Natural killer cell (primary cell): ENCODE results near the gene PODNL1. TPM values are rescaled to one million over a fixed set of nuclear protein-coding genes. Genes with fewer than 3 reads are reported as not detected.
A peak's percentile ranks its signal among the peaks of the same experiment; 100 is the strongest.

Experiments used
- ATAC-seq, 3 donors: fragments of 150-1000 bp in 2 of 3; fragments of 200-7000 bp in 1 of 3; cut with Tn5 transposase; 1 replicate in 1 of 3; 2 replicates in 2 of 3; pipeline ENCODE4 v1.10.0; 2021; ENCODE audit warnings: mild to moderate bottlenecking in 2 of 3, moderate library complexity in 2 of 3
- DNase-seq, 2 donors: peaks; one replicate each; pipeline versions ENCODE4 v3.0.0 to v3.0.0-alpha.2; 2013 to 2021; ENCODE audit warnings: mixed read lengths in 1 of 2
- H3K27ac ChIP-seq: one replicate; pipeline ENCODE4 v1.5.1; 2013; ENCODE audit warnings: mild to moderate bottlenecking, low read length
- H3K27me3 ChIP-seq: one replicate; pipeline ENCODE4 v1.6.1; 2013; ENCODE audit warnings: low read length; ENCODE audit not compliant: control insufficient read depth, insufficient read depth
- H3K36me3 ChIP-seq: one replicate; pipeline ENCODE4 v1.6.1; 2013; ENCODE audit warnings: low read length; ENCODE audit not compliant: control insufficient read depth, insufficient read depth
- H3K4me1 ChIP-seq: one replicate; pipeline ENCODE4 v1.6.1; 2013; ENCODE audit warnings: low read length; ENCODE audit not compliant: control insufficient read depth, insufficient read depth
- H3K4me3 ChIP-seq: one replicate; pipeline ENCODE4 v1.5.1; 2013; ENCODE audit warnings: low read length
- H3K9me3 ChIP-seq: one replicate; pipeline ENCODE4 v1.6.1; 2013; ENCODE audit warnings: low read length; ENCODE audit not compliant: control insufficient read depth, insufficient read depth
- H3K27ac Mint-ChIP-seq, 2 donors: one replicate each; pipeline ENCODE4 v1.8.0; 2022; ENCODE audit warnings: mild to moderate bottlenecking in 2 of 2, mixed read lengths in 2 of 2, moderate library complexity in 1 of 2
- H3K27me3 Mint-ChIP-seq, 2 donors: one replicate each; pipeline ENCODE4 v1.8.0; 2022; ENCODE audit warnings: low read depth in 2 of 2, mixed read lengths in 2 of 2
- H3K36me3 Mint-ChIP-seq: one replicate; pipeline ENCODE4 v1.8.0; 2022; ENCODE audit warnings: mixed read lengths
- H3K4me1 Mint-ChIP-seq, 2 donors: one replicate each; pipeline ENCODE4 v1.8.0; 2022; ENCODE audit warnings: mixed read lengths in 2 of 2
- H3K4me3 Mint-ChIP-seq: one replicate; pipeline ENCODE4 v1.8.0; 2022; ENCODE audit warnings: mild to moderate bottlenecking, moderate library complexity, mixed read lengths
- H3K9me3 Mint-ChIP-seq, 2 donors: one replicate each; pipeline ENCODE4 v1.8.0; 2022; ENCODE audit warnings: mixed read lengths in 2 of 2
- CTCF ChIP-seq: fragments of 200-600 bp; IDR thresholded peaks from one replicate; pipeline ENCODE4 v1.8.0; 2022; ENCODE audit warnings: antibody characterized with exemption
- WGBS: methylation state at CpG from one replicate; pipeline ENCODE4 v1.1.7; 2013; ENCODE audit warnings: missing lambda C conversion rate; ENCODE audit not compliant: insufficient coverage; 5-methylcytosine and 5-hydroxymethylcytosine counted together
- intact Hi-C: fragments of 100-400 bp; cut with micrococcal nuclease; formaldehyde crosslinking; loops from one replicate; pipeline ENCODE4 v1.14.2; 2022
- total RNA-seq, 4 donors: library from RNA; stranded (reverse); fragments of 120-200 nt in 1 of 4; gene quantifications; one replicate each; pipeline versions ENCODE4 v1.2.3 to v1.2.4, GENCODE V29; 2013 to 2022

The PODNL1 gene
- total RNA-seq, 3 donors from 2014 or later (not counting 1 experiment from before 2014, with no cell fraction given) = 0.61 TPM; not detected in 2

DNA sequence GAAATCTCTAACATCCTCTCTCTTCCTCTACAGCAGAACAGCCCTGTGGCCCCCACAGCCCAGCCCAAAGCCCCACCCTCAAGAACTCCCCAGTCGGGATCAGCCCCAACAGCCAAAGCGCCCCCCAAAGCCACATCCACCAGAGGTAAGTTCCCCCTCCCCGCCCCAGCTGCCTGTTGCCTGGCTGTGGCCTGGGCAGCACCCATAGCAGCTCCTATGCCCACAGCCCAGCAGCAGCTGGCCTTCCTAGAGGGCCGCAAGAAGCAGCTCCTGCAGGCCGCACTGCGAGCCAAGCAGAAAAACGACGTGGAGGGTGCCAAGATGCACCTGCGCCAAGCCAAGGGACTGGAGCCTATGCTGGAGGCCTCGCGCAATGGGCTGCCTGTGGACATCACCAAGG lies 17.7 kb downstream of the PODNL1 start:
- no peak overlapping the region for H3K4me3 Mint-ChIP-seq
- no peak for ATAC-seq
- H3K9me3 Mint-ChIP-seq = no peaks in the 10 kb centered on the region
- H3K36me3 ChIP-seq = peaks cover 50% of the 10 kb centered on the region
- no peaks in the 10 kb centered on the region for H3K27me3 Mint-ChIP-seq
- no peaks in the 10 kb centered on the region for H3K9me3 ChIP-seq
- no peak overlapping the region for H3K27ac ChIP-seq
- no peaks in the 10 kb centered on the region for H3K36me3 Mint-ChIP-seq
- no peaks in the 10 kb centered on the region for H3K27me3 ChIP-seq
- H3K4me1 Mint-ChIP-seq = no peaks in the 10 kb centered on the region
- 99% methylated on average over 11 of the region's 11 CpGs for WGBS
- intact Hi-C loops = no loop called here
- TF ChIP-seq CTCF = no peak
- DNase-seq = no peak
- H3K4me3 ChIP-seq = no peak overlapping the region
- H3K27ac Mint-ChIP-seq = peak overlapping the region in 1 of 2 donors; percentile 63
- H3K4me1 ChIP-seq = no peaks in the 10 kb centered on the region

DNA sequence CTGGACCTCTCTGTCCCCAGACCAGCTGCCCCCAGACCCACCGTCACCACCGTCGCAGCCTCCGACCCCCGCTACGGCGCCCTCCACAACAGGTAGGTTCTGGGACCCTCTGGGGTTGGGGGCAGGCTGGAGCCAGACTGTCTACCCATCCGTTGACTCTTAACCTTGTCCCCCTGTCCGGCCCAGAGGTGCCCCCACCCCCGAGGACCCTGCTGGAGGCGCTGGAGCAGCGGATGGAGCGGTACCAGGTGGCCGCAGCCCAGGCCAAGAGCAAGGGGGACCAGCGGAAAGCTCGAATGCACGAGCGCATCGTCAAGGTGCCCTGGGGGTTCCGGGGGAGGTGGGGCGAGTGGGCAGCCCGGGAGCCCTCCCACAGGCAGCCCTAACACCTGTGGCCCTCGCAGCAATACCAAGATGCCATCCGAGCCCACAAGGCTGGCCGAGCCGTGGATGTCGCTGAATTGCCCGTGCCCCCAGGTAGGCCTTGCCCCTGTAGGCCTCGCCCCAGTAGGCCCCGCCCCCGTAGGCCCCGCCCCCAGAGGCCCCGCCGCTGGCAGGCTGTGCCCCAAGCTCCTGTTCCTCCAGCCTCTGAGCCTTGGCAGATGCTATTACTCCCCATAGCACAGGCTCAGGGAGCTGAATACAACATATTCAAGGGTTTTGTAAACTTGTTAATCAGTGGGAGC lies 19.3 kb downstream of the PODNL1 start:
- no peaks in the 10 kb centered on the region for H3K9me3 Mint-ChIP-seq
- Histone ChIP-seq H3K27ac (no peak overlapping the region), H3K4me3 (no peak overlapping the region), H3K27me3 (no peaks in the 10 kb centered on the region), H3K9me3 (no peaks in the 10 kb centered on the region), H3K4me1 (no peaks in the 10 kb centered on the region), H3K36me3 (peaks cover 51% of the 10 kb centered on the region)
- intact Hi-C loops = no loop called here
- DNase-seq (no peak), ATAC-seq (no peak)
- H3K4me3 Mint-ChIP-seq = no peak overlapping the region
- WGBS = 97% methylated on average over 31 of the region's 34 CpGs
- no peaks in the 10 kb centered on the region for H3K27me3 Mint-ChIP-seq
- no peak for TF ChIP-seq CTCF
- no peaks in the 10 kb centered on the region for H3K36me3 Mint-ChIP-seq
- no peak overlapping the region for H3K27ac Mint-ChIP-seq
- no peaks in the 10 kb centered on the region for H3K4me1 Mint-ChIP-seq

GRCh38 chr19:13917888-13918406 lies 20.3 kb downstream of the PODNL1 start:
- H3K4me1 ChIP-seq = no peaks in the 10 kb centered on the region
- no peak for TF ChIP-seq CTCF
- Mint-ChIP-seq H3K36me3 (no peaks in the 10 kb centered on the region), H3K27me3 (no peaks in the 10 kb centered on the region), H3K9me3 (no peaks in the 10 kb centered on the region), H3K4me1 (no peaks in the 10 kb centered on the region), H3K27ac (no peak overlapping the region), H3K4me3 (no peak overlapping the region)
- no peak overlapping the region for H3K27ac ChIP-seq
- ATAC-seq (no peak), DNase-seq (no peak)
- 94% methylated on average over 14 of the region's 14 CpGs for WGBS
- H3K4me3 ChIP-seq = no peak overlapping the region
- intact Hi-C loops = no loop called here
- peaks cover 49% of the 10 kb centered on the region for H3K36me3 ChIP-seq
- no peaks in the 10 kb centered on the region for H3K27me3 ChIP-seq
- no peaks in the 10 kb centered on the region for H3K9me3 ChIP-seq

GRCh38 chr19:13914777-13915176 lies 23.4 kb downstream of the PODNL1 start:
- no peak for TF ChIP-seq CTCF
- DNase-seq = no peak
- H3K36me3 ChIP-seq = peaks cover 36% of the 10 kb centered on the region
- 94% methylated on average over 3 of the region's 3 CpGs for WGBS
- H3K27ac ChIP-seq = no peak overlapping the region
- Mint-ChIP-seq H3K36me3 (no peaks in the 10 kb centered on the region), H3K27ac (no peak overlapping the region), H3K4me3 (no peak overlapping the region), H3K4me1 (no peaks in the 10 kb centered on the region), H3K9me3 (no peaks in the 10 kb centered on the region), H3K27me3 (no peaks in the 10 kb centered on the region)
- intact Hi-C loops = no loop called here
- no peaks in the 10 kb centered on the region for H3K27me3 ChIP-seq
- no peaks in the 10 kb centered on the region for H3K4me1 ChIP-seq
- H3K9me3 ChIP-seq = no peaks in the 10 kb centered on the region
- no peak overlapping the region for H3K4me3 ChIP-seq
- ATAC-seq = no peak
